K562 (cell line): ENCODE measurements around the gene FOXS1. TPM values are rescaled to one million over a fixed set of nuclear protein-coding genes. Genes with fewer than 3 reads are reported as not detected.

Experiments
- ARID2 ChIP-seq: fragments of 450-650 bp; IDR thresholded peaks from 2 replicates; pipeline ENCODE4 v1.6.1; 2017; ENCODE audit warnings: antibody characterized with exemption, mild to moderate bottlenecking
- BRD4 ChIP-seq: fragments of 200-600 bp; sonication (generic); IDR thresholded peaks from 2 replicates; pipeline ENCODE4 v1.6.1; 2017; ENCODE audit warnings: inconsistent platforms
- CBFA2T2 ChIP-seq: fragments of 450-650 bp; conservative IDR thresholded peaks from 2 replicates; pipeline ENCODE4 v1.6.1; 2017; ENCODE audit warnings: mild to moderate bottlenecking
- CSDE1 ChIP-seq, 2 experiments: fragments of 450-650 bp; IDR thresholded peaks; 2 replicates each; pipeline ENCODE4 v1.6.1; 2016; ENCODE audit warnings: mild to moderate bottlenecking in 1 of 2
- ELF1 ChIP-seq: fragments of 200-800 bp; sonication (Bioruptor generic); IDR thresholded peaks from 2 replicates; pipeline ENCODE4 v1.6.1; 2016; ENCODE audit warnings: missing genetic modification characterization, missing compliant biosample characterization
- EP300 ChIP-seq: IDR thresholded peaks from 2 replicates; pipeline ENCODE4 v1.6.1; 2012; ENCODE audit warnings: low read length, improper control_type of control experiment
- MBD2 ChIP-seq: sonication (generic); IDR thresholded peaks from 2 replicates; pipeline ENCODE4 v1.6.1; 2016; ENCODE audit warnings: low read depth, borderline replicate concordance
- MEF2D ChIP-seq: conservative IDR thresholded peaks from 2 replicates; pipeline ENCODE4 v1.6.1; 2016; ENCODE audit warnings: low read depth, missing genetic modification characterization, missing compliant biosample characterization
- MEIS2 ChIP-seq: fragments of 450-650 bp; IDR thresholded peaks from 2 replicates; pipeline ENCODE4 v1.6.1; 2014; ENCODE audit warnings: mild to moderate bottlenecking; ENCODE audit not compliant: partially characterized antibody
- NONO ChIP-seq, 2 experiments: fragments of 200-400 bp in 1 of 2; fragments of 450-650 bp in 1 of 2; formaldehyde crosslinking in 1 of 2; IDR thresholded peaks; 2 replicates each; pipeline ENCODE4 v1.6.1; 2017; ENCODE audit warnings: low read depth in 2 of 2, mild to moderate bottlenecking in 2 of 2, moderate library complexity in 2 of 2, low read length in 1 of 2
- NR2C2 ChIP-seq, 2 experiments: fragments of 200-800 bp in 1 of 2; sonication (Bioruptor generic) in 1 of 2; sonication (generic) in 1 of 2; formaldehyde crosslinking in 1 of 2; IDR thresholded peaks; 2 replicates each; pipeline versions ENCODE4 v1.6.1 to v1.8.0; 2016 to 2022; ENCODE audit warnings: mild to moderate bottlenecking in 1 of 2, missing compliant biosample characterization in 1 of 2, missing genetic modification characterization in 1 of 2, missing genetic modification reagents in 1 of 2
- PRMT5 ChIP-seq: sonication (generic); formaldehyde crosslinking; IDR thresholded peaks from 2 replicates; pipeline ENCODE4 v1.5.0; 2020; ENCODE audit warnings: missing genetic modification reagents
- RB1 ChIP-seq: fragments of 450-650 bp; IDR thresholded peaks from 2 replicates; pipeline ENCODE4 v1.6.1; 2017; ENCODE audit warnings: low read depth, mild to moderate bottlenecking
- RBM14 ChIP-seq: fragments of 200-400 bp; formaldehyde crosslinking; IDR thresholded peaks from 2 replicates; pipeline ENCODE4 v1.6.1; 2018; ENCODE audit warnings: low read depth, mild to moderate bottlenecking, low read length, moderate library complexity, borderline replicate concordance; ENCODE audit not compliant: insufficient read depth
- RHOXF2B ChIP-seq: fragments of 250-450 bp; sonication (Bioruptor Pico); conservative IDR thresholded peaks from 2 replicates; pipeline ENCODE4 v1.5.1; 2021
- SMARCA5 ChIP-seq: fragments of 450-650 bp; IDR thresholded peaks from 2 replicates; pipeline ENCODE4 v1.6.1; 2016
- TAF1 ChIP-seq: IDR thresholded peaks from 2 replicates; pipeline ENCODE4 v1.6.1; 2011; ENCODE audit warnings: mild to moderate bottlenecking, low read length, moderate library complexity; ENCODE audit not compliant: insufficient read depth, control insufficient read depth, severe bottlenecking; ENCODE audit errors: extremely low read depth
- TOE1 ChIP-seq, 2 experiments: fragments of 450-650 bp in 1 of 2; sonication (generic) in 1 of 2; formaldehyde crosslinking in 1 of 2; IDR thresholded peaks; 2 replicates each; pipeline versions ENCODE4 v1.7.1 to v1.8.0; 2016 to 2022; ENCODE audit warnings: borderline replicate concordance in 2 of 2, mild to moderate bottlenecking in 2 of 2, antibody characterized with exemption in 1 of 2, inconsistent platforms in 1 of 2, low read depth in 1 of 2, missing genetic modification reagents in 1 of 2, moderate library complexity in 1 of 2
- ZFPM2 ChIP-seq: fragments of 250-450 bp; sonication (Bioruptor Pico); IDR thresholded peaks from 2 replicates; pipeline ENCODE4 v1.5.1; 2022; ENCODE audit warnings: mild to moderate bottlenecking
- ZNF239 ChIP-seq: fragments of 250-450 bp; sonication (Bioruptor Pico); IDR thresholded peaks from 2 replicates; pipeline ENCODE4 v1.4.0; 2020; ENCODE audit warnings: mild to moderate bottlenecking
- ZNF57 ChIP-seq: fragments of 450-650 bp; formaldehyde crosslinking; IDR thresholded peaks from 2 replicates; pipeline ENCODE4 v1.4.0; 2020; ENCODE audit warnings: mild to moderate bottlenecking, moderate library complexity
- polyA plus RNA-seq, 8 experiments: library from polyadenylated mRNA; depleted of rRNA in 4 of 8; stranded (reverse) in 5 of 8; unstranded in 3 of 8; fragments of >200 nt; fragmentation: Nextera tagmentation in 2 of 8; fragmentation: Illumina TruSeq in 1 of 8; extraction: Ambion mirVana in 2 of 8; extraction: Trizol in 1 of 8; gene quantifications; 2 replicates each; pipeline versions ENCODE4 v1.2.1 to v1.2.3, GENCODE V29; 2011 to 2014; ENCODE audit warnings: inconsistent platforms in 1 of 8, missing spikeins in 1 of 8
- total RNA-seq, 7 experiments: library from RNA; depleted of rRNA in 6 of 7; stranded (reverse); fragments of >200 nt in 6 of 7; fragmentation: Illumina TruSeq in 2 of 7; extraction: Trizol in 2 of 7; gene quantifications; 2 replicates each; pipeline versions ENCODE4 v1.2.1 to v1.2.3, GENCODE V29; 2011 to 2021; ENCODE audit warnings: low replicate concordance in 1 of 7
- TF ChIP-seq, protein P1 (sequence below), 2 experiments: fragments of 450-650 bp; conservative IDR thresholded peaks; 2 replicates each; pipeline ENCODE4 v1.6.1; 2017; ENCODE audit warnings: mild to moderate bottlenecking in 2 of 2, moderate library complexity in 2 of 2
- TF ChIP-seq, protein P2 (sequence below): fragments of 450-650 bp; IDR thresholded peaks from one replicate; pipeline ENCODE4 v1.6.1; 2018; ENCODE audit warnings: mild to moderate bottlenecking, moderate library complexity; ENCODE audit not compliant: partially characterized antibody

FOXS1 gene
- total and polyA plus RNA-seq, 9 of the 15 experiments (the other 6 are each of a cell fraction or from before 2014, with no cell fraction given) = not detected

DNA sequence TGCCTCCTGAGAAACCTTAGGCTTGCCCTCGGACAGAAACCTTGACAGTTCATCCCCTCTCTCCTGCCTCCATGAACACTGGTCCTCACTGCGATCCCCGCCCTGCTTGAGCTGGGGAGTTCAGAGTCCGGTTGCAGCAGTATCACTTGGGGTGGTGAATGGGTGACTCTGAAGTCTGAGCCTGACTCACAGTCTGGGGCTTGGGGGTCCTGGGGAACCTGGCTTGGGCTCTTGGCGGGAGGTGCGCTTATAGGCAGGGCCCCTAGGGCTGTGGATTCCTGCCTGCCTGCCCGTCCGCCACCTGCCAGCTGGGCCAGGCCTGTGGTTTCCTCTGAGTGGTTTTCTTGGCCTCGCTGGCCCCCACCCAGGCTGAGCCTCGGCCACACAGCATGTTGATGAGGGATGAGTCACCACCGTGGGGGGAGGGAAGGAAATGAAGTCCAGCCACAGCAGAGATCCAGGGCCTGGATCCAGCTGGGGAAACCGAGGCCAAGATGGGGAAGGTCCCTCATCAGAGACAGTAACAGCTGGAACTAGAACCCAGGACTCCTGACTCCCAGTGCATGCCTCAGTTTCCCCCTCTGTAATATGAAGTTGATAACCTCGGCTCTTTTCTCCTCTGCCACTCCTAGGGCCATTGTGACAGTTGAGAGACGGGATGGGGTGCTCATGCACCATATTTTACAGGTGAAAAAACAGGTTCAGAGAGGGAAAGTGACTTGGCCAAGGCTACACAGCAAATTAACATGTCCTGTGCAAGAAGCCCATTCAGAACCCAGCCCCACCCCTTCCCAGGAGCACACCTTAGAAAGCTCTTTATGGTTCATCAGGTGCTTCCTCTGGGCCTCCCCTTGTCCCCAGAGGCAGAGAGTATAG, 9.2 kb downstream of the FOXS1 start (continued):
- TF ChIP-seq TAF1 (no peak), RBM14 (no peak), RB1 (no peak), NONO (IDR thresholded peaks at IDR 0.05; ENCODE audit: low read depth in 2 of 2, low read length in 1 of 2) (no peak), RHOXF2B (CRISPR knock-in tag) (no peak), SMARCA5 (no peak), ARID2 (no peak), ZNF57 (CRISPR knock-in tag) (no peak), CBFA2T2 (peak; percentile 72), ELF1 (tag) (no peak), CSDE1 (IDR thresholded peaks at IDR 0.05) (no peak), EP300 (peak; percentile 46; the same call in 1 of the 2 replicates), ZNF239 (CRISPR knock-in tag) (no peak), NR2C2 (CRISPR knock-in tag; IDR thresholded peaks at IDR 0.05) (no peak), NR2C2 (tag; IDR thresholded peaks at IDR 0.05) (no peak), TOE1 (IDR thresholded peaks at IDR 0.05; ENCODE audit: borderline replicate concordance) (no peak), TOE1 (CRISPR knock-in tag; IDR thresholded peaks at IDR 0.05; ENCODE audit: borderline replicate concordance, low read depth) (no peak), MEIS2 (peak; percentile 39), BRD4 (no peak), MBD2 (0 out of 2 replicates have a peak, but pooled peaks have one; percentile 38), ZFPM2 (no peak), PRMT5 (CRISPR knock-in tag) (no peak), MEF2D (tag) (no peak)
- TF ChIP-seq, protein P1, sequence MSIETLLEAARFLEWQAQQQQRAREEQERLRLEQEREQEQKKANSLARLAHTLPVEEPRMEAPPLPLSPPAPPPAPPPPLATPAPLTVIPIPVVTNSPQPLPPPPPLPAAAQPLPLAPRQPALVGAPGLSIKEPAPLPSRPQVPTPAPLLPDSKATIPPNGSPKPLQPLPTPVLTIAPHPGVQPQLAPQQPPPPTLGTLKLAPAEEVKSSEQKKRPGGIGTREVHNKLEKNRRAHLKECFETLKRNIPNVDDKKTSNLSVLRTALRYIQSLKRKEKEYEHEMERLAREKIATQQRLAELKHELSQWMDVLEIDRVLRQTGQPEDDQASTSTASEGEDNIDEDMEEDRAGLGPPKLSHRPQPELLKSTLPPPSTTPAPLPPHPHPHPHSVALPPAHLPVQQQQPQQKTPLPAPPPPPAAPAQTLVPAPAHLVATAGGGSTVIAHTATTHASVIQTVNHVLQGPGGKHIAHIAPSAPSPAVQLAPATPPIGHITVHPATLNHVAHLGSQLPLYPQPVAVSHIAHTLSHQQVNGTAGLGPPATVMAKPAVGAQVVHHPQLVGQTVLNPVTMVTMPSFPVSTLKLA (conservative IDR thresholded peaks at IDR 0.05) = no peak
- TF ChIP-seq, protein P2, sequence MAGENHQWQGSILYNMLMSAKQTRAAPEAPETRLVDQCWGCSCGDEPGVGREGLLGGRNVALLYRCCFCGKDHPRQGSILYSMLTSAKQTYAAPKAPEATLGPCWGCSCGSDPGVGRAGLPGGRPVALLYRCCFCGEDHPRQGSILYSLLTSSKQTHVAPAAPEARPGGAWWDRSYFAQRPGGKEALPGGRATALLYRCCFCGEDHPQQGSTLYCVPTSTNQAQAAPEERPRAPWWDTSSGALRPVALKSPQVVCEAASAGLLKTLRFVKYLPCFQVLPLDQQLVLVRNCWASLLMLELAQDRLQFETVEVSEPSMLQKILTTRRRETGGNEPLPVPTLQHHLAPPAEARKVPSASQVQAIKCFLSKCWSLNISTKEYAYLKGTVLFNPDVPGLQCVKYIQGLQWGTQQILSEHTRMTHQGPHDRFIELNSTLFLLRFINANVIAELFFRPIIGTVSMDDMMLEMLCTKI = no peak
